Erythroblast (primary cell): ENCODE measurements around the gene FN1.

ENCODE experiments used
- GATA1 ChIP-seq: IDR thresholded peaks from 2 replicates; pipeline ENCODE4 v1.6.1; 2011; ENCODE audit warnings: low read depth, mild to moderate bottlenecking, control low read depth, low read length, moderate library complexity
- POLR2A ChIP-seq: IDR thresholded peaks from 2 replicates; pipeline ENCODE4 v1.6.1; 2011; ENCODE audit warnings: mild to moderate bottlenecking, low read length

DNA sequence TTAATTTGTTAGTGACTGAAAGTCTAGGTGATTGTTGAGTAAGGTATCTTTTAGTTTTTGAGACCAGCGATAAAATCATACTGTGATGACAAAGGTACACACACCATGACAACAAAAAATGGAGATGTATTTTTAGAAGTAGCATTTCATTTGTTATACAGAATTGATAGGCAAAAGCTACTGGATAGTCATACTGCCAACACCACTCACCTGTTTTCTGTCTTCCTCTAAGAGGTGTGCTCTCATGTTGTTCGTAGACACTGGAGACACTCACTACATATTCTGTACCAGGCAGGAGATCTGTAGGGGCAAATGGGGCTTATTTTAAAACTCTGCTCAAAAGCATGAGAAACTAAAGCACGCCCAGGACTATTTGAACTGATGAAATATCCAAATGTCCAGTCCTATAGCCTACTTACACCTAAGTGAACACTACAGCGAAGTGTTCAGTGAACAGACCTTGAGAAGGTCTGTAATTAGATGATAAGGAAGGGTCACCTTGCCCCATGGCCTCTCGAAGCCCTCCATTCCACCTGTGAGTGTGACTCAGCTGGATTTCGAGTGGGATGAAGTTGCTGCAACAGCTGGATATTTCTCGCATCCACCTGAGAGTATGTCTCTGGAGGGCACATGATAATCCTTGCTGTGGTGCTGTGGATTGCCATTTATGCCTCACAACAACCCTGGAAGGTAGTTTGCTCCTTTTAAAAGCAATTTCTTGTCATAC, 47.7 kb downstream of the FN1 start:
- TF ChIP-seq GATA1 (no peak), POLR2A (no peak)
